ENCODE data around the gene KCNK17.
"Not testable (repeated sequence)": the region's sequence is repeated elsewhere in the genome, so short reads cannot be mapped to it uniquely, and the experiment has no call there.

Gene KCNK17

GRCh38 chr6:39301606-39302005 is 12.6 kb downstream of the KCNK17 start:
- Histone ChIP-seq H3K4me1 (ENCODE audit: control insufficient read depth, insufficient read depth, low read length) (peaks cover 3% of the 10 kb centered on the region), H3K36me3 (ENCODE audit: control insufficient read depth in 2 of 2, insufficient read depth in 2 of 2, low read length in 2 of 2) (no peaks in the 10 kb centered on the region), H3K4me3 (ENCODE audit: low read length in 2 of 2) (no peak overlapping the region), H3K9ac (ENCODE audit: low read length in 2 of 2) (no peak overlapping the region), H3K9me3 (ENCODE audit: control insufficient read depth in 2 of 2, low read length in 2 of 2) (peaks cover 0 to 2% of the 10 kb centered on the region in 2 donors), H3K27me3 (ENCODE audit: control insufficient read depth in 1 of 2, insufficient read depth in 2 of 2, low read length in 2 of 2) (peaks cover 2 to 9% of the 10 kb centered on the region in 2 donors), H3K27ac (ENCODE audit: low read length) (no peak overlapping the region)

DNA sequence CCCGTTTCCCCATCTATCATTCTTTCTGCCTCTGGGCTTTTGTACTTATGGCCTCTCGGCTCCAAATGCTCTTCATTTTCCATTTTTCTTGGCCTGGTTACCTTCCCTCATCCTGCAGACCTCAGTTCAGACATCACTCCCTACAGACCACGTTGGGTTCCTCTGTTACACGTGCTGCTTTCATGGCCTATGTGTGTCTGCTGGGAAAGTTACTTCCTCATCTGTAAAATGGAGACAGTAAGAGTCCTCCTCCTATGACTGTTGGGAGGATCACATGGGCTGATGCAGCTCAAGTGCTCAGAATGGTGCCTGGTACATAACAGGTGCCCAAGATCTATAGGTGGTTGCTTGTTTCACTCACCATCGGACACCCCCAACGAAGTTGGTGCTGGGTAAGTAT is 13.5 kb downstream of the KCNK17 start:
- Histone ChIP-seq H3K9me3 (ENCODE audit: control insufficient read depth in 2 of 2, low read length in 2 of 2) (peaks cover 0 to 2% of the 10 kb centered on the region in 2 donors), H3K4me1 (ENCODE audit: control insufficient read depth, insufficient read depth, low read length) (peaks cover 3% of the 10 kb centered on the region), H3K4me3 (ENCODE audit: low read length in 2 of 2) (no peak overlapping the region), H3K27me3 (ENCODE audit: control insufficient read depth in 1 of 2, insufficient read depth in 2 of 2, low read length in 2 of 2) (peaks cover 2 to 9% of the 10 kb centered on the region in 2 donors), H3K36me3 (ENCODE audit: control insufficient read depth in 2 of 2, insufficient read depth in 2 of 2, low read length in 2 of 2) (no peaks in the 10 kb centered on the region), H3K9ac (ENCODE audit: low read length in 2 of 2) (no peak overlapping the region), H3K27ac (ENCODE audit: low read length) (no peak overlapping the region)

- Histone ChIP-seq H3K9me3 (ENCODE audit: control insufficient read depth in 2 of 2, low read length in 2 of 2) (no peaks in the 10 kb centered on the region), H3K27ac (ENCODE audit: low read length) (no peak overlapping the region), H3K4me1 (ENCODE audit: control insufficient read depth, insufficient read depth, low read length) (peaks cover 6% of the 10 kb centered on the region), H3K9ac (ENCODE audit: low read length in 2 of 2) (no peak overlapping the region), H3K36me3 (ENCODE audit: control insufficient read depth in 2 of 2, insufficient read depth in 2 of 2, low read length in 2 of 2) (no peaks in the 10 kb centered on the region), H3K27me3 (ENCODE audit: control insufficient read depth in 1 of 2, insufficient read depth in 2 of 2, low read length in 2 of 2) (peaks cover 4 to 11% of the 10 kb centered on the region in 2 donors), H3K4me3 (ENCODE audit: low read length in 2 of 2) (no peak overlapping the region)
Observed at GRCh38 chr6:39298061-39298460, 16.2 kb downstream of the KCNK17 start.

- no peak overlapping the region for H3K27ac ChIP-seq (ENCODE audit: low read length)
- H3K27me3 ChIP-seq (ENCODE audit: control insufficient read depth in 1 of 2, insufficient read depth in 2 of 2, low read length in 2 of 2), result peaks cover 6 to 10% of the 10 kb centered on the region in 2 donors
- H3K36me3 ChIP-seq (ENCODE audit: control insufficient read depth in 2 of 2, insufficient read depth in 2 of 2, low read length in 2 of 2), result no peaks in the 10 kb centered on the region
- H3K9me3 ChIP-seq (ENCODE audit: control insufficient read depth in 2 of 2, low read length in 2 of 2), result no peaks in the 10 kb centered on the region
- H3K4me3 ChIP-seq (ENCODE audit: low read length in 2 of 2), result no peak overlapping the region
- H3K4me1 ChIP-seq (ENCODE audit: control insufficient read depth, insufficient read depth, low read length), result peaks cover 3% of the 10 kb centered on the region
- no peak overlapping the region for H3K9ac ChIP-seq (ENCODE audit: low read length in 2 of 2)
Observed at GRCh38 chr6:39296745-39297640, 17.2 kb downstream of the KCNK17 start.

- H3K27me3 ChIP-seq (ENCODE audit: control insufficient read depth in 1 of 2, insufficient read depth in 2 of 2, low read length in 2 of 2), result peaks cover 4 to 10% of the 10 kb centered on the region in 2 donors
- no peak overlapping the region for H3K27ac ChIP-seq (ENCODE audit: low read length)
- H3K9ac ChIP-seq (ENCODE audit: low read length in 2 of 2), result no peak overlapping the region
- no peaks in the 10 kb centered on the region for H3K9me3 ChIP-seq (ENCODE audit: control insufficient read depth in 2 of 2, low read length in 2 of 2)
- no peaks in the 10 kb centered on the region for H3K36me3 ChIP-seq (ENCODE audit: control insufficient read depth in 2 of 2, insufficient read depth in 2 of 2, low read length in 2 of 2)
- H3K4me1 ChIP-seq (ENCODE audit: control insufficient read depth, insufficient read depth, low read length), result peaks cover 3% of the 10 kb centered on the region
- no peak overlapping the region for H3K4me3 ChIP-seq (ENCODE audit: low read length in 2 of 2)
Observed at GRCh38 chr6:39295611-39296011, 18.6 kb downstream of the KCNK17 start.

DNA sequence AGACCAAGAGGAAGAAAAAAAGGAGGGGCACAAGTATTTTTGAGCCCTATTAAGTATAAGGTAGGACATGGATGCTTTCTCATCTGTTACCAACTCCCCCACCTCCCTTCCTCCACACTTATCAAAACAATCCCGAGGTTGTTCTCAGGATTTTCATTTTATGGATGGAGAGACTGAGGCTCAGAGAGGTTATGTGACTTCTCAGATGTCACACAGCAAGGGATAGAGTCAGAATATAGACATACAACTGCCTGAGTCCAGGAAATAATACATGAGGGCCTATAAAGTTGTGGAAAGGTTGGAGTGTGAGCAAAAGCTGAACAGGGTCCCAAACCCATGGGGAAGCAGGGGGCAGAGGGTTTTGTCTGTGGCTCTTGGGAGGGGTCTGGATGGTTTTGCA is 19.3 kb downstream of the KCNK17 start:
- H3K36me3 ChIP-seq (ENCODE audit: control insufficient read depth in 2 of 2, insufficient read depth in 2 of 2, low read length in 2 of 2), result no peaks in the 10 kb centered on the region
- H3K4me3 ChIP-seq (ENCODE audit: low read length in 2 of 2), result no peak overlapping the region
- no peaks in the 10 kb centered on the region for H3K9me3 ChIP-seq (ENCODE audit: control insufficient read depth in 2 of 2, low read length in 2 of 2)
- H3K4me1 ChIP-seq (ENCODE audit: control insufficient read depth, insufficient read depth, low read length), result peaks cover 3% of the 10 kb centered on the region
- H3K9ac ChIP-seq (ENCODE audit: low read length in 2 of 2), result no peak overlapping the region
- H3K27ac ChIP-seq (ENCODE audit: low read length), result no peak overlapping the region
- peaks cover 4 to 10% of the 10 kb centered on the region in 2 donors for H3K27me3 ChIP-seq (ENCODE audit: control insufficient read depth in 1 of 2, insufficient read depth in 2 of 2, low read length in 2 of 2)

- peaks cover 3% of the 10 kb centered on the region for H3K4me1 ChIP-seq (ENCODE audit: control insufficient read depth, insufficient read depth, low read length)
- H3K9me3 ChIP-seq (ENCODE audit: control insufficient read depth in 2 of 2, low read length in 2 of 2), result no peaks in the 10 kb centered on the region
- no peak overlapping the region for H3K9ac ChIP-seq (ENCODE audit: low read length in 2 of 2)
- no peak overlapping the region for H3K27ac ChIP-seq (ENCODE audit: low read length)
- H3K27me3 ChIP-seq (ENCODE audit: control insufficient read depth in 1 of 2, insufficient read depth in 2 of 2, low read length in 2 of 2), result peaks cover 4 to 10% of the 10 kb centered on the region in 2 donors
- no peaks in the 10 kb centered on the region for H3K36me3 ChIP-seq (ENCODE audit: control insufficient read depth in 2 of 2, insufficient read depth in 2 of 2, low read length in 2 of 2)
- no peak overlapping the region for H3K4me3 ChIP-seq (ENCODE audit: low read length in 2 of 2)
Observed at GRCh38 chr6:39294133-39294532, 20.1 kb downstream of the KCNK17 start.

DNA sequence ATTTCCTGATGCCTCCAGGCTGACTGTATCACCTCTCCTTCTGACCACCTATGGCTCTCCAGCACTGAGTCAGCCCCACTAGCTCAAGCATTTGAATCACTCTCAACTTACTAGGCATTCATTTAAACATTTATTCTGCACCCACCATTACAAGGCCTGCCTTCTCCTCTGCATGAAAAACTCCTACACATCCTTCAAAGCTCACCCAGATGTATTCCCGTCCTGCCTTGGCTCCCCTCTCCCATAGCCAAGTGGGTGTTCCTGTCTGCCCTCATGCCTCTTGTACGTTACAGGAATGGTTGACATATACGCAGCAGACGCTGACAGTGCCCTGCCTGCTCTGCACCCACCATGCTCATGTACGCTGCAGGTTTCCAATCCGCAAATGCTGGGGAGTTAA is 21.6 kb downstream of the KCNK17 start:
- peaks cover 3% of the 10 kb centered on the region for H3K4me1 ChIP-seq (ENCODE audit: control insufficient read depth, insufficient read depth, low read length)
- H3K27me3 ChIP-seq (ENCODE audit: control insufficient read depth in 1 of 2, insufficient read depth in 2 of 2, low read length in 2 of 2), result peaks cover 4 to 5% of the 10 kb centered on the region in 2 donors
- no peaks in the 10 kb centered on the region for H3K36me3 ChIP-seq (ENCODE audit: control insufficient read depth in 2 of 2, insufficient read depth in 2 of 2, low read length in 2 of 2)
- no peak overlapping the region for H3K4me3 ChIP-seq (ENCODE audit: low read length in 2 of 2)
- no peak overlapping the region for H3K9ac ChIP-seq (ENCODE audit: low read length in 2 of 2)
- H3K27ac ChIP-seq (ENCODE audit: low read length), result no peak overlapping the region
- no peaks in the 10 kb centered on the region for H3K9me3 ChIP-seq (ENCODE audit: control insufficient read depth in 2 of 2, low read length in 2 of 2)

GRCh38 chr6:39289490-39289889 is 24.7 kb downstream of the KCNK17 start:
- no peaks in the 10 kb centered on the region for H3K36me3 ChIP-seq (ENCODE audit: control insufficient read depth in 2 of 2, insufficient read depth in 2 of 2, low read length in 2 of 2)
- H3K27ac ChIP-seq (ENCODE audit: low read length), result no peak overlapping the region

DNA sequence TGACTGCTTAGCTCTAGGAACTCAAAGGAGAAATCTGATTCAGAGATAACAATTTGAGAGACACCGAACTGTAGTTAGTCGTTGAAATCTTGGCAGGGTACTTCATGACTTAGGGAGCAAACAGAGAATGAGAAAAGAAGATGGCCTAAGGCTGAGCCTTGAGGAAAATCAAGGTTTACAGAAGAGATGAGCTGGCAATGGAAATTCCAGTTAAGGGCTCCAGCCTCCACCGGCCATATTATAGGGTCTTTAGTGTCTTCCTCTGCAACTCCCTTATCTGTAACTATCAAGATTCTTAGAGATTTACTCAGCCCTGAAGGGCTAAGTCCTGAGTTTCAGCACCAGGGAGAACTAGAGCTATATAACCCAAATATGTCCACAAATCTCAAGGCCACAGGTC is 26.6 kb downstream of the KCNK17 start:
- H3K9me3 ChIP-seq (ENCODE audit: control insufficient read depth in 2 of 2, low read length in 2 of 2), result no peaks in the 10 kb centered on the region
- no peaks in the 10 kb centered on the region for H3K4me1 ChIP-seq (ENCODE audit: control insufficient read depth, insufficient read depth, low read length)
- no peak overlapping the region for H3K27ac ChIP-seq (ENCODE audit: low read length)
- H3K9ac ChIP-seq (ENCODE audit: low read length in 2 of 2), result no peak overlapping the region
- peaks cover 0 to under 1% of the 10 kb centered on the region in 2 donors for H3K27me3 ChIP-seq (ENCODE audit: control insufficient read depth in 1 of 2, insufficient read depth in 2 of 2, low read length in 2 of 2)
- H3K36me3 ChIP-seq (ENCODE audit: control insufficient read depth in 2 of 2, insufficient read depth in 2 of 2, low read length in 2 of 2), result no peaks in the 10 kb centered on the region
- no peak overlapping the region for H3K4me3 ChIP-seq (ENCODE audit: low read length in 2 of 2)

More at GRCh38 chr6:39289490-39289889, 24.7 kb downstream of the KCNK17 start:
- Histone ChIP-seq H3K4me3 (ENCODE audit: low read length in 2 of 2) (no peak overlapping the region), H3K9ac (ENCODE audit: low read length in 2 of 2) (no peak overlapping the region), H3K9me3 (ENCODE audit: control insufficient read depth in 2 of 2, low read length in 2 of 2) (no peaks in the 10 kb centered on the region), H3K4me1 (ENCODE audit: control insufficient read depth, insufficient read depth, low read length) (no peaks in the 10 kb centered on the region), H3K27me3 (ENCODE audit: control insufficient read depth in 1 of 2, insufficient read depth in 2 of 2, low read length in 2 of 2) (peaks cover 2 to 4% of the 10 kb centered on the region in 2 donors)

GRCh38 chr6:39286596-39286995 is 27.6 kb downstream of the KCNK17 start:
- not testable (repeated sequence) for H3K27ac ChIP-seq (ENCODE audit: low read length); H3K4me3 ChIP-seq (ENCODE audit: low read length in 2 of 2); H3K4me1 ChIP-seq (ENCODE audit: control insufficient read depth, insufficient read depth, low read length); H3K9ac ChIP-seq (ENCODE audit: low read length in 2 of 2); H3K9me3 ChIP-seq (ENCODE audit: control insufficient read depth in 2 of 2, low read length in 2 of 2); H3K27me3 ChIP-seq (ENCODE audit: control insufficient read depth in 1 of 2, insufficient read depth in 2 of 2, low read length in 2 of 2); H3K36me3 ChIP-seq (ENCODE audit: control insufficient read depth in 2 of 2, insufficient read depth in 2 of 2, low read length in 2 of 2)

All from stomach smooth muscle (tissue), 2 donors.